ENCODE results near the gene SNAPC4.

SNAPC4 gene

GRCh38 chr9:136361047-136361753 lies 38.8 kb downstream of the SNAPC4 start:
- no peak for TF ChIP-seq REST (IDR thresholded peaks at IDR 0.05; ENCODE audit: low read depth)
- TF ChIP-seq CREB1 (IDR thresholded peaks at IDR 0.05; ENCODE audit: low read depth), result no peak
- no peak for TF ChIP-seq EP300 (IDR thresholded peaks at IDR 0.05; ENCODE audit: borderline replicate concordance)
- no peak for TF ChIP-seq NFIC (IDR thresholded peaks at IDR 0.05)
- TF ChIP-seq FOXM1 (IDR thresholded peaks at IDR 0.05; ENCODE audit: borderline replicate concordance, low read depth), result no peak
- TF ChIP-seq TCF12 (IDR thresholded peaks at IDR 0.05; ENCODE audit: low read depth), result no peak
- no peak for TF ChIP-seq YY1 (IDR thresholded peaks at IDR 0.05; ENCODE audit: low read depth)
- TF ChIP-seq MAX (IDR thresholded peaks at IDR 0.05), result no peak
- no peak for TF ChIP-seq ZBTB7A (IDR thresholded peaks at IDR 0.05; ENCODE audit: low read depth)
- no peak for TF ChIP-seq TEAD4 (IDR thresholded peaks at IDR 0.05)
- TF ChIP-seq EGR1 (IDR thresholded peaks at IDR 0.05), result no peak
- TF ChIP-seq USF1 (IDR thresholded peaks at IDR 0.05), result no peak
- TF ChIP-seq RAD21 (IDR thresholded peaks at IDR 0.05; ENCODE audit: low read depth), result no peak
- TF ChIP-seq TAF1 (IDR thresholded peaks at IDR 0.05; ENCODE audit: low read depth), result no peak

- no peak for TF ChIP-seq EGR1 (IDR thresholded peaks at IDR 0.05)
- TF ChIP-seq TAF1 (IDR thresholded peaks at IDR 0.05; ENCODE audit: low read depth), result no peak
- TF ChIP-seq CEBPB (IDR thresholded peaks at IDR 0.05), result no peak
- no peak for TF ChIP-seq EP300 (IDR thresholded peaks at IDR 0.05; ENCODE audit: borderline replicate concordance)
- no peak for TF ChIP-seq TCF12 (IDR thresholded peaks at IDR 0.05; ENCODE audit: low read depth)
- no peak for TF ChIP-seq ZBTB7A (IDR thresholded peaks at IDR 0.05; ENCODE audit: low read depth)
- TF ChIP-seq YY1 (IDR thresholded peaks at IDR 0.05; ENCODE audit: low read depth), result no peak
- TF ChIP-seq FOXM1 (IDR thresholded peaks at IDR 0.05; ENCODE audit: borderline replicate concordance, low read depth), result no peak
- TF ChIP-seq MAX (IDR thresholded peaks at IDR 0.05), result no peak
- TF ChIP-seq TEAD4 (IDR thresholded peaks at IDR 0.05), result no peak
- TF ChIP-seq USF1 (IDR thresholded peaks at IDR 0.05), result no peak
- no peak for TF ChIP-seq CREB1 (IDR thresholded peaks at IDR 0.05; ENCODE audit: low read depth)
- TF ChIP-seq RAD21 (IDR thresholded peaks at IDR 0.05; ENCODE audit: low read depth), result no peak
- TF ChIP-seq REST (IDR thresholded peaks at IDR 0.05; ENCODE audit: low read depth), result no peak
- no peak for TF ChIP-seq NFIC (IDR thresholded peaks at IDR 0.05)
Measured at GRCh38 chr9:136359774-136360718, 39.9 kb downstream of the SNAPC4 start.

GRCh38 chr9:136358888-136359287 lies 41.1 kb downstream of the SNAPC4 start:
- TF ChIP-seq CEBPB (IDR thresholded peaks at IDR 0.05), result no peak
- no peak for TF ChIP-seq FOXM1 (IDR thresholded peaks at IDR 0.05; ENCODE audit: borderline replicate concordance, low read depth)
- no peak for TF ChIP-seq TAF1 (IDR thresholded peaks at IDR 0.05; ENCODE audit: low read depth)
- no peak for TF ChIP-seq REST (IDR thresholded peaks at IDR 0.05; ENCODE audit: low read depth)
- no peak for TF ChIP-seq EGR1 (IDR thresholded peaks at IDR 0.05)
- no peak for TF ChIP-seq NFIC (IDR thresholded peaks at IDR 0.05)
- TF ChIP-seq EP300 (IDR thresholded peaks at IDR 0.05; ENCODE audit: borderline replicate concordance), result no peak
- no peak for TF ChIP-seq TEAD4 (IDR thresholded peaks at IDR 0.05)
